Mononuclear cell (primary cell): ENCODE data around the gene SAMD13. TPM values are rescaled to one million over a fixed set of nuclear protein-coding genes. Genes with fewer than 3 reads are reported as not detected.

Experiments
- H3K27me3 ChIP-seq: 2 replicates; pipeline ENCODE4 v1.6.0; 2011; ENCODE audit warnings: low read length, control low read depth; ENCODE audit not compliant: insufficient read depth
- H3K4me1 ChIP-seq: 2 replicates; pipeline ENCODE4 v1.5.1; 2011; ENCODE audit warnings: mild to moderate bottlenecking, low read length, control low read depth; ENCODE audit not compliant: insufficient read depth
- H3K4me3 ChIP-seq: 2 replicates; pipeline ENCODE4 v1.5.1; 2011; ENCODE audit warnings: mild to moderate bottlenecking, low read length, moderate library complexity
- H3K9me3 ChIP-seq: 2 replicates; pipeline ENCODE4 v1.5.1; 2011; ENCODE audit warnings: low read depth, mild to moderate bottlenecking, control low read depth, low read length
- total RNA-seq: library from RNA; depleted of rRNA; stranded (reverse); fragments of >200 nt; gene quantifications from one replicate; pipeline ENCODE4 v1.2.3, GENCODE V29; 2012

Gene SAMD13
- total RNA-seq, 1 donor: 0.31 TPM

DNA sequence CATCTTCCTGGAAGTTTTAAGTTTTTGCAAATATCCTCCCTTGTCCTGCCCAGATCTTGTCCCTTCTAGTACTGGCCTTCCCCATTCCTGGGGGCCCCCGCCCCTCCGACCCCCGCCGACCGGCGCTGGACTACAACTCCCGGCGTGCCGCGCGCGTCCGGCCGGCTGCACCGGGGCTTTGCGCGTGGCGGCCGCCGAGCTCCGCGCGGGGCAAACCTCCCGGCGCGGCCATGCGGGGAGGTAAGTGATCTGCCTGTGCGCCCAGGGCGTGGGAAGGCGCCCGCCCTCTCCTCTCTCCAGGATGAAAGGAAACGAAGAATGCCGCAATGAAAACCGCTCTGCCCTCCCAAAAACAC lies 3.2 kb upstream of the SAMD13 start:
- Histone ChIP-seq H3K27me3 (no peaks in the 10 kb centered on the region), H3K4me1 (peaks cover 35% of the 10 kb centered on the region), H3K9me3 (no peaks in the 10 kb centered on the region), H3K4me3 (peak overlapping the region; percentile 74)

DNA sequence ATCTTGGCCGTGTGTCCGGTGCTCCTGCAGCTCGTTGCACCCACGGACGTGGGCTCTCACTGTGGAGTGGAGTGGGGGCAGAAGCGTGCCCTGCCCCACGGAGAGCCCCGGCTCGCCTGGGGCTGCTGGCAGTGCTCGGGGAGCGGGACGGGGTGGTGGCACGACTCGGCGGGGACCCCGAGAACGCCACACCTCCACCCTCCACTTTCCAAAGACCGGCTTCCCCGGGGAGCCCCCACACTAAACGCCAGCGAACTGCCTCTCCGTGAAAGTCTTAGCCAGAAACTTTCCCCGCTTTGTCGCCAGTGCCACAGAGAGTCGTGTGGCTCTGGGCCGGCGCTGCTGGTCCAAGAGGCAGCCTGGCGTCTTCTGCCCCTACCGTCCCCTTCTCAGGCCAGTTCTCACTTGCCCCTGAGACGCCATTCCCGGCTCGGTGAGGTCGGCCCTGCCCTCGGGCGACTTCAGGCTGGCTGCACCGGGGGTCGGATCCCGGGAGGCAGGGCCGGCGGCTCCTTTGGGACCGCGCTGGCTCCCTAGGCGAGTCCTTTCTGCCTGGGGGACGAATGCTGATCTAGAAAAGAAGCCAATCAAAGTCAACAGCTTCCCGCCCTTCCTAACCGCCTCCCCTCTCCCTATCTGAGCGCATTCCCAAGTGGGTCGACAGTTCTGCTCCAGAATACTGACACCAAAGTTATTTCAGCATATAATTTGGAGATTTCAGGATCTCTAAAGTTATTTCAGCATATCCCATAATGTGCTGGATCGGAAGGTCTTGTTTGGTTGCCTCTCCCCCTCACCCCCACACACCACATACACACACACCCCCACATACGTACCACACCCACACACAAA lies 2.6 kb upstream of the SAMD13 start:
- Histone ChIP-seq H3K4me3 (peak overlapping the region; percentile 74), H3K9me3 (no peaks in the 10 kb centered on the region), H3K27me3 (no peaks in the 10 kb centered on the region), H3K4me1 (peaks cover 36% of the 10 kb centered on the region)

DNA sequence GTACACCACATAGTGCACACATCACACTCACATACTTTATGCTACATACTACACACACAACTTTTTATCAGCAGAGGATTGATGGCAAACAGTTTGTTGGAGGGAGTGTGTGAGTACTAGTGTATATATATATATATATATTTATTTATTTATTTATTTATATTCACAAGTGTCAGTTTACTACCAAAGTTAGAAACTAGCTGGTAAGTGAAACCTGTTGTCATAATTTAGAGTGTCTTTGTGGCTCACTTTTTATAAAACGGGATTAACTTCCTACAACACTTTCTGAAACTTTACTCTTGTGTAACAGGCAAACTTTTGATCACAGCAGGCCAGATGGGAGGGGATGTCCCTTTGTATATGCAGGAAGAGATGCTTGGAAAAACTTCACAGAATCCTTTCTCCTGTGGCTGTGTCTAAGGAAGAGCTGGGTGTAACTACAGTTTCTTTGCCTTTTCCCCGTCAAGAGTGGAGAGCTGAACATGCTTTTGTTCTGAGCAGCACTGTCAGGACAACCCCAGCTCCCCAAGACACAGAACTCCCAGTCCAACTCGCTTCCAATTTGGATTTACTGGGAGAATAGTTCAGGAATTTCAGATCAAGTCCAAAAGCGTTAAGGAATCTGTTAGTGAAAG lies 1.9 kb upstream of the SAMD13 start:
- H3K27me3 ChIP-seq: no peaks in the 10 kb centered on the region
- no peaks in the 10 kb centered on the region for H3K9me3 ChIP-seq
- peaks cover 36% of the 10 kb centered on the region for H3K4me1 ChIP-seq
- H3K4me3 ChIP-seq: no peak overlapping the region

DNA sequence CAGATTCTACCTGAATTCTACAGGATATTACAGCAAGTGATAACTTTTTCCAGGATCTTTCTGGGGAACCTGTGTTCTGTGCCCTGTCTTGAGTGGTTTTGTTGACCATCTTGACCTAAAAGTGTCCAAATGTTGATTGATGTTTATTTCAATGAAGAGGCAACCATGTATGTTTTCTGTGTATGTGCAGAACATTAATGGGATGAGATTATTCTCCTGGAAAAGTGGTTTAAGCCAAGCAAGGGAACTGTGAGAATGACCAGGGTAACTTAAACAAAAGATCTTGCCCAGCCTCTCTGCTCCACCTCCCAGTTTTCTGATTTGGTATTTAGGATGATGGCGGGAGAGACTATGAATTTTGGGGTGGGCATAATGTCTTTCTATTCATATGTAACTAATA lies 1.0 kb upstream of the SAMD13 start:
- Histone ChIP-seq H3K4me1 (peaks cover 36% of the 10 kb centered on the region), H3K4me3 (no peak overlapping the region), H3K9me3 (no peaks in the 10 kb centered on the region), H3K27me3 (no peaks in the 10 kb centered on the region)

DNA sequence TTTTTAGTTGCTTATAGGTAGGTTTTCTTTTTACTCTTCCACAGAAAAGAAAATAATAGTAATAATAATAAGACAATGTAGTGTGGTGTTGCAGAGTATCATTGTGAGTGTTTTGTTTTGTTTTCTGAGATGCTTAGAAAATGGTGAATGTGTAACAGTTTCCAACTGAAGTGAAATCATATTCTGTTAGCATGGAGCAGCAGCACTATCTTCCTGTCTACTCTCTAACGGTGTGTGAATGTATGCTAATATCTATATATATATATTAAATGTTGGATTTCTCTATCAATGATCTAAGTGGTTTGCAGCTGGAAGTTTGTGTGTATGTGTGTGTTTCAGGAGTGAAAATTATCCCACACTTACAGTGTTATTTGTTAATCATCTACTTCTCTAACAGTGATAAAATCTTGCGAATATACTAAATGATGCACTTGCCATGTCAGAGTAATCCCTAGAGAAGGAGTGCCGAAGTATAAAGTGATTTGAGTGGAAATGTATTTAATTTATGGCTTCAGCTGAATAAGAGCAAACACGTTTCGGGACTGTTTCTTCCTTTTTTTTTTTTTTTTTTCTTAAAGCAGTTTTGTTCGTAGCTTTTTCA lies 377 bp downstream of the SAMD13 start:
- H3K9me3 ChIP-seq: no peaks in the 10 kb centered on the region
- peak overlapping the region; percentile 24 for H3K4me3 ChIP-seq
- no peaks in the 10 kb centered on the region for H3K27me3 ChIP-seq
- peaks cover 36% of the 10 kb centered on the region for H3K4me1 ChIP-seq

DNA sequence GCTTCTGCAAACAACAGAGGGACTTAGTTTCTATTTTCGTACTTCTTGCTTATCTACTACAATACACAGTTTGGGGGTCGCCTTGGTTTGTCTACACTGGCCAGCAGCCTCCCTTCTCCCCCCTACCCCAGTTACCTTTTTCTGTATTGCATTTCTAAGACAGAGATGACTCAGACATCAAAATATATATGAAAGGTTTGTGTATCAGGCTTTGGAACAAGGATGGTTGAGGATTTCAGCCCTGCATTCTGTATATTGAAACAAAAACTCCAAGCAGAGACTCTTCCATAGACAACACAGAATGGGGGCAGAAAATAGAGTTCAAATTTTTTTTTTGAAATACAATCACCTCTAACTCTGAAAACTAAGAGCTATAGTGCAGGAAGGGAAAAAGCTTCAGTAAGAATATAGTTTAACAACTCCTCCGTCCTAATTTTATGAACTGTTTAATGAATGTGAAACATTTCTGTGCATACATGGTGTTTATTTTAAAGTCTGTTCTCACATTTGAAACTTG lies 1.9 kb downstream of the SAMD13 start:
- Histone ChIP-seq H3K4me3 (peak overlapping the region; percentile 24), H3K27me3 (no peaks in the 10 kb centered on the region), H3K9me3 (no peaks in the 10 kb centered on the region), H3K4me1 (peaks cover 29% of the 10 kb centered on the region)

- H3K4me3 ChIP-seq: no peak overlapping the region
- no peaks in the 10 kb centered on the region for H3K9me3 ChIP-seq
- H3K4me1 ChIP-seq: peaks cover 6% of the 10 kb centered on the region
- H3K27me3 ChIP-seq: no peaks in the 10 kb centered on the region
These were observed 5.9 kb downstream of the SAMD13 start for GRCh38 chr1:84307398-84307797.

- Histone ChIP-seq H3K9me3 (peaks cover 2% of the 10 kb centered on the region), H3K27me3 (no peaks in the 10 kb centered on the region), H3K4me3 (no peak overlapping the region), H3K4me1 (no peaks in the 10 kb centered on the region)
These were observed 9.8 kb downstream of the SAMD13 start for GRCh38 chr1:84311296-84311695.

DNA sequence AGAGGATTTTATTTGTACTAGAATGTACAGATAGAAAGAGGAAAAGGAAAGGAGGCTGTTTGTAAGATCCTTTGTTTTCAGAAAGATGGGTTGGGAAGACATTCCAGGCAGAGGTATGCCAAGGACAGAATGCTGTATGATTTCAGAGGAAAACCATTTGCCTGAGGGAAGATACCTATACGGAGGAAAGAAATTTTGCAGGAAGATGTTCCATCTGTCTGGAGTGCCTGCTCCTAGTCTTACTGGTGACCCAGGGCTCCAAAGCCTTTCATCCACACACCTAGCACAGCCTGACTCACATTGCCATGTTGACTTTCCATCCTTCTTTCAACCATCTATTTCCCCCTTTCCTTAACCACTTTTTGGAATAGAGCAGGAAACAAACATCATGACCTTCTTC lies 18.2 kb downstream of the SAMD13 start:
- H3K4me3 ChIP-seq: no peak overlapping the region
- no peaks in the 10 kb centered on the region for H3K27me3 ChIP-seq
- H3K9me3 ChIP-seq: peaks cover 11% of the 10 kb centered on the region
- no peaks in the 10 kb centered on the region for H3K4me1 ChIP-seq

DNA sequence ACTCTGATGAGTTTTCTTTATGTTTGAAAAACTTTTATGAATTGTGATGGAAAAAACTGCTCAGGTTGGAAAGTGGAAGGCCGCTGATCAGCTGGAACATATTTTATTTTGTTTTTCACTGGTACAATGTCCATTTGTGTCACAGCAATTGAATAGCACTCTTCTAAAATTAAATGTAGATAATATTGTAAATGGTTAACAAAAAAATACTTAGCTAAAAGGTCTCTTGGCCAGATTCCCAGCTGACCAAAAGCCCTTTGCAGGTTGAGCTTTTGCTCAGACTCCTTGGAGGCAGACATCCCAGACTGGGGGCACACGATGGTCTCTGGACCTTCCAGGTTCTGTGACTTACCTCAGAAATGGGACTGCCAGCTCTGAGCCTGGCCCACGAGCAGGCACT lies 26.3 kb downstream of the SAMD13 start:
- H3K4me1 ChIP-seq: no peaks in the 10 kb centered on the region
- no peak overlapping the region for H3K4me3 ChIP-seq

GRCh38 chr1:84330125-84330984 lies 28.8 kb downstream of the SAMD13 start:
- Histone ChIP-seq H3K4me3 (no peak overlapping the region), H3K9me3 (peaks cover 5% of the 10 kb centered on the region), H3K4me1 (no peaks in the 10 kb centered on the region), H3K27me3 (no peaks in the 10 kb centered on the region)

More for the DNA sequence above, 26.3 kb downstream of the SAMD13 start:
- Histone ChIP-seq H3K9me3 (no peaks in the 10 kb centered on the region), H3K27me3 (no peaks in the 10 kb centered on the region)

GRCh38 chr1:84339503-84339902 lies 38.0 kb downstream of the SAMD13 start:
- H3K9me3 ChIP-seq: peaks cover 7% of the 10 kb centered on the region
- no peaks in the 10 kb centered on the region for H3K4me1 ChIP-seq
- H3K27me3 ChIP-seq: no peaks in the 10 kb centered on the region
- H3K4me3 ChIP-seq: no peak overlapping the region

DNA sequence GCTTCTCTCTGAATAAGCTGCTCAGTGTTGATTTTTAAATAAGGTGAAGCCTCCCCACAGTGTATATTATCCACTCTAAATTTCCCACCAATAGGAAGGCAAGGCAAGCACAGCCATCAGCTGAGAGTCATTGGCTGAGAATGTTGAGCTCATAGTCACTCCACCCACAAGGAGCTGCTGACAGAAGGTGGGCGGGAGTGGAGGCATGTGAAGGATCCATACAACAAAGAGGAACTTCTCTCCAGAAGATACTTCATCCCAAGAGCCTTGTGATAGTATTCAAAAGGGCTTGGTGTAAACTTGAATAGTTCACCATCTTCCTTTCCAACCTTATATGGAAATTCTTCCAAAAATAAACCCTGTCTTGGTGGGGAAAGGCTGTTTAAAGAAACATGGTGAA lies 42.8 kb downstream of the SAMD13 start:
- Histone ChIP-seq H3K4me1 (no peaks in the 10 kb centered on the region), H3K27me3 (no peaks in the 10 kb centered on the region), H3K4me3 (no peak overlapping the region), H3K9me3 (no peaks in the 10 kb centered on the region)

GRCh38 chr1:84345220-84345619 lies 43.7 kb downstream of the SAMD13 start:
- H3K4me1 ChIP-seq: no peaks in the 10 kb centered on the region
- H3K4me3 ChIP-seq: no peak overlapping the region
- H3K9me3 ChIP-seq: no peaks in the 10 kb centered on the region
- no peaks in the 10 kb centered on the region for H3K27me3 ChIP-seq
